22Rv1 (cell line): ENCODE results near the gene SIGLEC9.

Source experiments
- ZFX ChIP-seq: fragments of 450-650 bp; IDR thresholded peaks from 2 replicates; pipeline ENCODE4 v1.6.1; 2017; ENCODE audit warnings: antibody characterized with exemption, borderline replicate concordance
- TF ChIP-seq, protein P1 (sequence below): fragments of 450-650 bp; IDR thresholded peaks from 2 replicates; pipeline ENCODE4 v1.5.1; 2017; ENCODE audit warnings: mild to moderate bottlenecking

DNA sequence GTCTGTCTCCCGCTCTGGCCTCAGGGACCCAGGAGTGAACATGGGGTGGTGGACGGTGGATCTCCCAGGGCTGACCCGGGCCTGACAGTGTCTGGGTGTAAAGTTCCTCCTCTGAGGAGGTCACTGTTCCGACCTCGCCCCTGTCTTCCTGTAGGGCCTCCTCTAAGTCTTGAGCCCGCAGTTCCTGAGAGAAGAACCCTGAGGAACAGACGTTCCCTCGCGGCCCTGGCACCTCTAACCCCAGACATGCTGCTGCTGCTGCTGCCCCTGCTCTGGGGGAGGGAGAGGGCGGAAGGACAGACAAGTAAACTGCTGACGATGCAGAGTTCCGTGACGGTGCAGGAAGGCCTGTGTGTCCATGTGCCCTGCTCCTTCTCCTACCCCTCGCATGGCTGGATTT lies at the start of gene SIGLEC9:
- TF ChIP-seq, protein P1, sequence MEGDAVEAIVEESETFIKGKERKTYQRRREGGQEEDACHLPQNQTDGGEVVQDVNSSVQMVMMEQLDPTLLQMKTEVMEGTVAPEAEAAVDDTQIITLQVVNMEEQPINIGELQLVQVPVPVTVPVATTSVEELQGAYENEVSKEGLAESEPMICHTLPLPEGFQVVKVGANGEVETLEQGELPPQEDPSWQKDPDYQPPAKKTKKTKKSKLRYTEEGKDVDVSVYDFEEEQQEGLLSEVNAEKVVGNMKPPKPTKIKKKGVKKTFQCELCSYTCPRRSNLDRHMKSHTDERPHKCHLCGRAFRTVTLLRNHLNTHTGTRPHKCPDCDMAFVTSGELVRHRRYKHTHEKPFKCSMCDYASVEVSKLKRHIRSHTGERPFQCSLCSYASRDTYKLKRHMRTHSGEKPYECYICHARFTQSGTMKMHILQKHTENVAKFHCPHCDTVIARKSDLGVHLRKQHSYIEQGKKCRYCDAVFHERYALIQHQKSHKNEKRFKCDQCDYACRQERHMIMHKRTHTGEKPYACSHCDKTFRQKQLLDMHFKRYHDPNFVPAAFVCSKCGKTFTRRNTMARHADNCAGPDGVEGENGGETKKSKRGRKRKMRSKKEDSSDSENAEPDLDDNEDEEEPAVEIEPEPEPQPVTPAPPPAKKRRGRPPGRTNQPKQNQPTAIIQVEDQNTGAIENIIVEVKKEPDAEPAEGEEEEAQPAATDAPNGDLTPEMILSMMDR, result no peak
- TF ChIP-seq ZFX, result no peak
